Measurements from ENCODE around the gene TMEM175.

GRCh38 chr4:932713-933070 is 432 bp downstream of the TMEM175 start:
- TF ChIP-seq CTCF (conservative IDR thresholded peaks at IDR 0.05; ENCODE audit: low read length) (0 out of 2 replicates have a peak, but pooled peaks have one; percentile 14), EZH2phosphoT487 (IDR thresholded peaks at IDR 0.05; ENCODE audit: borderline replicate concordance) (no peak)

All from Loucy (cell line).